ENCODE data around the gene SYT2.
"Not testable (repeated sequence)": the region's sequence is repeated elsewhere in the genome, so short reads cannot be mapped to it uniquely, and the experiment has no call there.

Gene SYT2

GRCh38 chr1:202624088-202624780 lies 86.0 kb downstream of the SYT2 start:
- no peak for DNase-seq (ENCODE audit: low spot score)

DNA sequence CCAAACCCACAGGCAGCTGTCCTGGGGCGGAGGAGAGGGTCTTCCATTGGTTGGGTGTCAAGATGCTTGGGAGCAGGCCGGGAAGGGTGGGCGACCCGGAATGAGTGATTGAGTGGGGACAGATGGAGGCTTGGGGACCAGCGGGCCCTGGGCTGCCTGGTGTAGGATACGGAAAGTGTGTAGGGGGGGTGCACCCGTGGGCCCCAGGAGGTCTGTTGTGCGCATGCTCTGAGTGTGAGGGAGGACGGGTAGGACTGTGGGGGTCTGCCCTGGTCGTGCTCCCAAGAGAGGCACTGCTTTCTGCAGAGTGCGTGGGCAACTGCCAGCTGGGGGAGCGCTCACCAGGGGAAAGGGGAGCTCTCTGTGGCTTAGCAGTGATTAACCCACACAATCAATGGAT lies 86.8 kb downstream of the SYT2 start:
- not testable (repeated sequence) for DNase-seq (ENCODE audit: low spot score)

GRCh38 chr1:202623075-202623474 lies 87.2 kb downstream of the SYT2 start:
- no peak for DNase-seq (ENCODE audit: low spot score)

GRCh38 chr1:202622388-202622787 lies 87.9 kb downstream of the SYT2 start:
- no peak for DNase-seq (ENCODE audit: low spot score)

- DNase-seq (ENCODE audit: low spot score): no peak
Measured at GRCh38 chr1:202621446-202621845, 88.8 kb downstream of the SYT2 start.

- DNase-seq (ENCODE audit: low spot score): not testable (repeated sequence)
Measured at GRCh38 chr1:202620036-202620435, 90.2 kb downstream of the SYT2 start.

DNA sequence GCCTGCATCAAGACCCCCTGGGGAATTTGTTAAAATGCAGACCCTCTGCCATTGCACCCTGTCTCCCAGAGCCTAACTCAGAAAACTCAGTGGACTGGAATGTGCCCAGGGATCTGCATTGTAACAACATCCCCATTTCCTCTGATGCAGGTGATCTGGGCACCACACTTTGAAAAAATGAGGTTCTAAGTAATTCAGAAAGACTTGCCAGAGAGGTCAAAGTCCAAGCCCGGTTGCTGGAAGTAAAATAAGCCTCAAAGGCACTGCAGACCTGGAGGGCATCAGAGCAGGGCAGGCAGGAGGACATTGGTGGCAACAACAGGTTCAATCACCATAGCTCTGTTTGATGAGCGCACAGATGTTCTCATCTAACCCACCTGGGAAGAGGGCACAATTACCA lies 90.7 kb downstream of the SYT2 start:
- DNase-seq (ENCODE audit: low spot score): no peak

GRCh38 chr1:202619012-202619411 lies 91.2 kb downstream of the SYT2 start:
- DNase-seq (ENCODE audit: low spot score): not testable (repeated sequence)

DNA sequence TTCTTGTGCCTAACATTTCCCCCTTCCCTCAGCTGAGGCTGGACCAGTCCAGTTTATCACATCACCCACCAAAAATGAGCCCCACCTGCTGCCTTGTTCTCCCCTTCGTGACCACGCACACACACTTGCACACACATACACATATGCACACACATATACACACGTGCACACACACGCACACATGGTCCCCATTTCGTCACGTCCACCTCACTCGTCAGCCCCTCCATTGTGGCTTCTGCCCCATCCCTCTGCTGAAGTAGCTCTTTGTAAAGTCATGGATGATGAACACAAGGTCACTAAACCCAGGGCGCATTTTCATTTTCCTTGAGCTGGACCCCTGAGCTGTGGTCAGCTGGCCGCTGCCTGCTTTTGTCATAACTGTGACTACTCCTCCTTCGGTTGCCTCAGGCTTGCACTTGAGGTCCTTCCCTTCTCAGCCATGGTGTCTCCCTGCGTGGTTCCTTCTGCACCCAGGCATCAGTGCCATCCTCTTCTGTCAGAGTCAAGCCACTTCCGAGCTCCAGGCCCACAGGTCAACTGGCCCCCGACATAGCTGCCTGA lies 93.8 kb downstream of the SYT2 start:
- DNase-seq (ENCODE audit: low spot score): peak; percentile 16

DNA sequence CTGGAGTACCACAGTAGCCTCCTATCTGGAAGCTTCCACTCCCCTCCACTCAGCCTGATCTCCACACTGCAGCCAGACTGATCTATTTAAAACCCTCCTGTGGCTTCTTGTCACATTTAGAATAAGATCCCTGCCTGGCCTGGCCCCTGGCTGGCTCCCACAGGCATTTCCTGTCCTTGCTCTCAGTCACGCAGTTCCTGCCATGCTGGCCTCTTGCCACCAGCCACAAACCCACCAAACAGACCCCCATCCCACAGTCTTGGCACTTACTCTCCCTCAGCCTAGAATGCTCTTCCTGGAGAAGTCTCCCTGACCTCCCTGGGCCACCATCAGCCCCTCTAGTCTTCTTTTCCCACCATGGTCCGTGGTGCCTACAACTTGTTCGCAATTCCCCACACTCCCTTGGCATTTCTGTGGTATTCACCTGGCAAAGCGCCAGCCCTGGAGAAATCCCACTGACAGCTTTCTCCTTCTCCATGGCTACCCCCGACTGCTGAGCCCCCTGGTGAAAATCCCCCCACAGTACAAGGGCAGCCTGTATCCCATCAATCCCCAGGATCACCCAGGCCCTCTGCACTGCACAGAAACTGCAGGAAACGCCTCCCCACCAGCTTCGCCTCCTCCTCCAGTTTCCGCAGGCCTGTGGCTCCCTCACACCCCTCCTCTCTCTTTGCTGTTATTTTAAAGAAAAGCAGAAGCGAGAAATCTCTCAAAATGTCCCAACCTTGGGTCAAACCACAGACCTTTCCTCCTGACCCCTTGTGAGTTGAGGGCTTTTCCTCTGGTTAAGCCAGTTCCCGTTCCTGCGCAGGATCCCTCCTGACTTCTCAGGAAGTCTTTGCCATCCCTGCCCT lies 94.5 kb downstream of the SYT2 start:
- DNase-seq (ENCODE audit: low spot score): peak; percentile 60

GRCh38 chr1:202615208-202615500 lies 95.1 kb downstream of the SYT2 start:
- not testable (repeated sequence) for DNase-seq (ENCODE audit: low spot score)

- peak; percentile 36 for DNase-seq (ENCODE audit: low spot score)
Measured at GRCh38 chr1:202614363-202615207, 95.7 kb downstream of the SYT2 start.

DNA sequence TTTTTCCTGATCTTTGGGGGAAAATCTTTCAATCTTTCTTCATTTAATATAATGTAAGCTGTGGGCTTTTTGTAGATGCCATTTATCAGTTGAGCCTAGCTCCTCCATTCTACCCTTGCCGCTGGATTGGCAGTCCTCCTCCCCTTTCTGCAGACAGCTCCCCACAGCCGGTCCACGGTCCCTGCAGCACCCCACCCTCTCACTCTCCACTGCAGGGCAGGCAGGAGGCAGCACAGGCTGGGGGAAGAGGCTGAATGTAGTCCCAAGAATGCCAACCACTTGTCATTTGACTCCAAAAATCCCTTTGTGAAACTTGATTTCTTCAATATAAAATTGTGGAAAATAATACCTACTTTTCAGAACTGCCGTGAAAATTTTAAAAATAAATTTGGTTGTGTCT lies 96.7 kb downstream of the SYT2 start:
- DNase-seq (ENCODE audit: low spot score): no peak

- DNase-seq (ENCODE audit: low spot score): not testable (repeated sequence)
Measured at GRCh38 chr1:202612036-202612435, 98.2 kb downstream of the SYT2 start.

GRCh38 chr1:202605515-202605914 lies 104.7 kb downstream of the SYT2 start:
- DNase-seq (ENCODE audit: low spot score): no peak

DNA sequence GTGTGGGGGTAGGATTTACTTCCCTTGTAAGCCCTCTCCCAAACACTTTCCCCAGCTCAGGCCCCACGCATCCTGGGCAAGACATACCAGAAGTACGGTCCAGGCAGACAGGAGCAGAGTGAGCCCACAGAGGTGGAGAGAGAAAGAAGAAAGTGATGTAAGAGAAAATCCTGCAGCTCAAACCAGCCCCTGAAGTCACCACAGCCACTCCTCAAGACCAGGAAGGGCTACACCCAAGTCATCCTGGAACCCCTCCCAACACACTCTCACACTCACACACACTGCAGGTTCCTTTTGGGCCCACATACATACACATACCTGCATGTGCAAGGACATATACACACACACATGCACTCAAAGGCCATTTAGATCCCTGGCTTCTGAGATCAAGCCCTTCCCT lies 106.8 kb downstream of the SYT2 start:
- no peak for DNase-seq (ENCODE audit: low spot score)

- no peak for DNase-seq (ENCODE audit: low spot score)
Measured at GRCh38 chr1:202600432-202601041, 109.7 kb downstream of the SYT2 start.

GRCh38 chr1:202599669-202600431 lies 110.4 kb downstream of the SYT2 start:
- DNase-seq (ENCODE audit: low spot score): peak; percentile 63

- DNase-seq (ENCODE audit: low spot score): no peak
Measured at GRCh38 chr1:202597090-202597761, 113.0 kb downstream of the SYT2 start.

GRCh38 chr1:202596638-202597037 lies 113.6 kb downstream of the SYT2 start:
- DNase-seq (ENCODE audit: low spot score): no peak

DNA sequence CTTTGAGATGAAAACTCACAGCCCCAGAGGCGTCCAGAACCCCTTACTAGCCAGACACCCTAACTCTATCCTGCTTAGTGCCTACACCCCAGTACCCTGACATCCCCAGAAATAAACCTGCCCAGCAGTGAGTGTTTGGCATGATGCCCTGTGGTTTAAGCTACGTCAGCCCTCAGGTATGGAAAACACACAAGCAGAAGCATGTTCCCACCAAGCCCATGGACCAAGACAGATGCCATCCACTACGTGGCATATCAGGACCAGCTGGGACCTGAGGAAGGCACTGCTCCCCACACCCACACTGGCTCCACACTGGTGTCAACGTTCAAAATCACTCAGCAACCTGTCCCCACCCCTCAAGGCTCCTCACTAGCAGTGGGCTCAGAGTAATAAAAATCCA lies 116.4 kb downstream of the SYT2 start:
- DNase-seq (ENCODE audit: low spot score): no peak
